HG03460 (cell line): ENCODE measurements around the gene EDN2.

Experiments
- ATAC-seq: cut with Tn5 transposase; IDR thresholded peaks from one replicate; pipeline ENCODE4 v1.9.1; 2021; ENCODE audit not compliant: unreplicated experiment

The EDN2 gene

GRCh38 chr1:41467673-41468072 is 16.8 kb downstream of the EDN2 start:
- no peak for ATAC-seq

- no peak for ATAC-seq
These were observed 18.3 kb downstream of the EDN2 start for GRCh38 chr1:41466146-41466545.

GRCh38 chr1:41465741-41466140 is 18.7 kb downstream of the EDN2 start:
- ATAC-seq = no peak

GRCh38 chr1:41464885-41465284 is 19.6 kb downstream of the EDN2 start:
- ATAC-seq = no peak

- ATAC-seq = no peak
These were observed 21.0 kb downstream of the EDN2 start for GRCh38 chr1:41463516-41463915.

GRCh38 chr1:41462680-41463004 is 21.8 kb downstream of the EDN2 start:
- no peak for ATAC-seq

GRCh38 chr1:41461790-41462679 is 22.4 kb downstream of the EDN2 start:
- no peak for ATAC-seq

- no peak for ATAC-seq
These were observed 27.5 kb downstream of the EDN2 start for GRCh38 chr1:41456847-41457540.

- ATAC-seq = no peak
These were observed 28.8 kb downstream of the EDN2 start for GRCh38 chr1:41455479-41456332.

- no peak for ATAC-seq
These were observed 30.1 kb downstream of the EDN2 start for GRCh38 chr1:41454406-41454805.

GRCh38 chr1:41452704-41453290 is 31.7 kb downstream of the EDN2 start:
- no peak for ATAC-seq

GRCh38 chr1:41450747-41451285 is 33.7 kb downstream of the EDN2 start:
- ATAC-seq = no peak

GRCh38 chr1:41449326-41449921 is 35.1 kb downstream of the EDN2 start:
- no peak for ATAC-seq

- ATAC-seq = no peak
These were observed 35.7 kb downstream of the EDN2 start for GRCh38 chr1:41448821-41449220.

- no peak for ATAC-seq
These were observed 36.3 kb downstream of the EDN2 start for GRCh38 chr1:41447995-41448770.

- ATAC-seq = no peak
These were observed 37.5 kb downstream of the EDN2 start for GRCh38 chr1:41446851-41447610.

- ATAC-seq = no peak
These were observed 39.7 kb downstream of the EDN2 start for GRCh38 chr1:41444785-41445184.

GRCh38 chr1:41444246-41444645 is 40.2 kb downstream of the EDN2 start:
- ATAC-seq = no peak

GRCh38 chr1:41442697-41443251 is 41.7 kb downstream of the EDN2 start:
- ATAC-seq = no peak
